Activated CD8-positive, alpha-beta memory T cell treated with anti-CD3 and anti-CD28 coated beads, Interleukin-2, amount 50 U/mL, for 24 hours (primary cell): ENCODE data around the gene TTBK2.
"Not testable (repeated sequence)": the region's sequence is repeated elsewhere in the genome, so short reads cannot be mapped to it uniquely, and the experiment has no call there.

Source experiments
- DNase-seq: peaks from one replicate; pipeline ENCODE4 v3.0.0-alpha.2; 2020; ENCODE audit errors: extremely low read depth

The TTBK2 gene

DNA sequence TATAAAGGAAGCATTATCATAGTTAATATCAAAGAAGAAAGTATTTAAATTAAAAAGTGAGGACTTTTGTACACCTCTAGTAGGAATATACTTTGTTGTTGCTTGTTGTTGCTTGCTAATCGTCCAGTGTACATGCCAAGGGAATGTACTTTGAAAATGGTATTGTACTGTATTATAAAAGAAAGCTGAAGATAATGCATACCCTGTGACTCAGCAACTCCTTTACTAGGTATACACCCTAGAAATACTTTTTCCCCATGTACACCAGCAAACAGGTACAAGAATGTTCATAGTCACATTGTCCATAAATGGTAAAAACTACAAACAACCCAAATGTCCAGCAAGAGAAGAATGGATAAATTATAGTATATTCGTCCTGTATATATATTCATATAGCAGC is 12.0 kb downstream of the TTBK2 start:
- DNase-seq: no peak

DNA sequence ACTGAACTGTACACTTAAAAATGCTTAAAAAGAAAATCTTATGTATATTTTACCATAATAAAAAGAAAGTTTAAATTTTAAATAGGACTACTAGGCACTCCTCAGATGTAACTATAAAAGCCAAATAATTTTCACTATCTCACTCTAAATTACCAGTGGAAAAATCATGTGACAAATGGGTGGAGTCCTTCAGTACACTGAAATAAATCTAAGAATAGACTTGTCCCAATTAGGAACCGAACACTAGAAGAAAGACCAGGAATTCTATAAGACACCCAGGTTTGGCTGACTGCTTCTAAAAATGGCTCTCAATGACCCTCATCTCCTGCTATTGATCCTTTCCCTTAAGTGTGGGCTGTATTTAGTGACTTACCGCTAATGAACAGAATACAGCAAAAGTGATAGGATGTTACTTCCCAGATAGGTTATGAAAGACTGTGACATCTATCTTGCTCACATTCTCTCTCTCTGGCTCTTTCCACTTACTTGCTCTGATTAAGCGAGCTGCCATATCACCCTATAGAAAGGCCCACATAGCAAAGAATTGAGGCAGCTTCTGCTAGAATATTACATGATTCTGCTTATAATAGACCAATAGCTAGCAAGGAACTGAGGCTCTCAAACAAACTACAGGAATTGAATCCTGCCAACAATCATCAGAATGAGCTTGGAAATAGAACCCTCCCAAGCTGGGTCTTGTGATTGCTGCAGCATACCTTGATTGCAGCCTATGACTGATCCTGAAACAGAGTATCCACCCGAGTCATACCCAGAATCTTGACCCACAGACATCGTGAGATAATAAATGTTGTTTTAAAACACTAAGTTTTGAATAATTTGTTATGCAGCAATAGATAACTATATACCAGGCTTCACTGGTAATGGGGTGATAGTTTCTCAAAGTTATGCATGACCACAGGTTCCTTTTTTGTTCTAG is 16.9 kb downstream of the TTBK2 start:
- no peak for DNase-seq

DNA sequence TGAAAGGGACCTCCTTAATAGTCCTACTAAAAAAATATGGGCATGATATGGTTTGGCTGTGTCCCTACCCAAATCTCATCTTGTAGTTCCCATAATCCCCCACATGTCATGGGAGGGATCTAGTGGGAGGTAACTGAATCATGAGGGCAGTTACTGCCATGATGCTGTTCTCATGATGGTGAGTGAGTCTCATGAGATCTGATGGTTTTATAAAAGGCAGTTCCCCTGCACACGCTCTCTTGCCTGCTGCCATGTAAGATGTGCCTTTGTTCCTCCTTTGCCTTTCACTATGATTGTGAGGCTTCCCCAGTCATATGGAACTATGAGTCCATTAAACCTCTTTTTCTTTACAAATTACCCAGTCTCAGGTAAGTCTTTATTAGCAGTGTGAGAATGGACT is 26.7 kb downstream of the TTBK2 start:
- not testable (repeated sequence) for DNase-seq

DNA sequence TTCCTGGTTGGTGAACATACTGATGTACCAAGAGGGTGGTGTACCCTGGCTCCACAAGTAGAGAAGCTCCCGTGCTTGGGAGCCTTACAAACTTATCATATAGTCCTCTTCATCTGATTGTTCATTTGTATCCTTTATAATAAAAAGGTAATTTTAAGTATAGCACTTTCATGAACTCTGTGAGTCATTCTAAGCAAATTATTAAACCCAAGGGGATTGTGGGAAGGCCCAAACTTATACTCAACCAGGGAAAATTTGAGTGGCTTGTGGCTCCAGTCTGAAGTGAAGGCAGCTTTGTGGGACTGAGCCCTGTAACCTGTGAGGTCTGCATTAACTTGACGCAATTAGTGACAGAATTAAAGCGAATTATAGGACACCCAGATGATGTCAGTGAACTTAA is 29.0 kb downstream of the TTBK2 start:
- DNase-seq: no peak

DNA sequence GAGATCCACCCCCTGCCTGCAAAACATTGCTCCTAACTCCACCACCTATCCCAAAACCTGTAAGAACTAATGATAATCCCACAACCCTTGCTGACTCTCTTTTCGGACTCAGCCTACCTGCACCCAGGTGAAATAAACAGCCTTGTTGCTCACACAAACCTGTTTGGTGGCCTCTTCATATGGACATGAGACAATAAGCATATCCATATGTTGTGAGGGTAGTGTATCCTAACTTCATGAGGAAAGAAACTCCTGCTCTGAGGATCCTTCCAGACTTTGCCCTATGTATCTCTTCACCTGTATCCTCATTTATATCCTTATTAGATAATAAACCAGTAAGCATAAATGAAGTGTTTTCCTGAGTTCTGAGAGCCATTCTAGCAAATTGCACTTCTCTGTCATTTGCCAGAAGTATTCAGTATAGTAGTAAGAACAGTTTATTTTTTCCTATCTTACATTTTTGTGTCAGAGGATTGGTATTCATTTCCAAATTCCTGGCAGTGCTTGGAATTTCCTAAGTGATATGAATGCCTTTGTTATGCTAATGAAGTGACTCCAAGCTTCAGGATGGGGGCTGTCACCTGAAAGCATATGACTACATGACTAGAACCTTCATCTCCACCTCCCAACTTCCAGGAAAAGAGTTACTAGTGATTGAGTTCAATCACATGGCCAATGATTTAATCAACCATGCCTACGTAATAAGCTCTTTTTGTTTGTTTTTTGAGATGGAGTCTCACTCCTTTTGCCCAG is 30.2 kb downstream of the TTBK2 start:
- DNase-seq: no peak

DNA sequence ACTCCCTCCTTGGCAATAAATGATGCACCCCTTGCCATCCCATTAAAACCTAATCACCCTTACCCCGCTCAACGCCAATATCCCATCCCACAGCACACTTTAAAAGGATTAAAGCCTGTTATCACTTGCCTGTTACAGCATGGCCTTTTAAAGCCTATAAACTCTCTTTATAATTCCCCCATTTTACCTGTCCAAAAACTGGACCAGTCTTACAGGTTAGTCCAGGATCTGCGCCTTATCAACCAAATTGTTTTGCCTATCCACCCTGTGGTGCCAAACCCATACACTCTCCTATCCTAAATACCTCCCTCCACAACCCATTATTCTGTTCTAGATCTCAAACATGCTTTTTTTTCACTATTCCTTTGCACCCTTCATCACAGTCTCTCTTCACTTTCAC is 33.2 kb downstream of the TTBK2 start:
- DNase-seq: not testable (repeated sequence)

DNA sequence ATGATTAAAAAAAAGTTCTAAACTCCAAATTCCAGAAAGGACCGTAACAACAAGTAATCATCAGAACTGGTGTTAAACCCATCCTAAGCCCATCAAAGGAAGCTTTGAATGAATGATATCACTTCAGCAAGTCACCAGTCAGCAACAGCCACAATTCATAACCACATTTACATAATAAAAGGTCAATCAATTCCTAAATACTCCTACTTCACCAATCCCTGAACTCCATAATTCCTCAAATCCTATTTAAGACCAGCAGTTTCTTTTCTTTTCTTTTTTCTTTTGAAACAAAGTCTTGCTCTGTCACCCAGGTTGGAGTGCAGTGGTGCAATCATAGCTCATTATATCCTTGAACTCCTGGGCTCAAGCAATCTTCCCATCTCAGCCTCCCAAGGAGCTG is 40.5 kb downstream of the TTBK2 start:
- no peak for DNase-seq

DNA sequence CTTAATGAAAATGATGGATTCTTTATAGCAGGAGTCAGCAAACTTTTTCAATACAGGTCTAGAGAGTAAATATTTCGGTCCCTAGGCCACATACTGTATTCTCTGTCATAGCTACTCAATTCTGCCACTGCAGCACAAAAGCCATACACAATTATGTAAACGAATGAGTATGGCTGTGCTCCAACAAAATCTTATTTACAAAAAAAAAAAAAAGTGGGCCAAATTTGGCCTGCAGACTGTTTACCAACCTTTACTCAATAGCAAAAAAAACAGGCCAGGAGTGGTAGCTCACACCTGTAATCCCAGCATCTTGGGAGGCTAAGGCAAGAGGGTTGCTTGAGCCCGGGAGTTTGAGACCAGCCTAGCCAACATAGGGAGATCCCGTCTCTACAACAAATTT is 41.1 kb downstream of the TTBK2 start:
- DNase-seq: no peak

DNA sequence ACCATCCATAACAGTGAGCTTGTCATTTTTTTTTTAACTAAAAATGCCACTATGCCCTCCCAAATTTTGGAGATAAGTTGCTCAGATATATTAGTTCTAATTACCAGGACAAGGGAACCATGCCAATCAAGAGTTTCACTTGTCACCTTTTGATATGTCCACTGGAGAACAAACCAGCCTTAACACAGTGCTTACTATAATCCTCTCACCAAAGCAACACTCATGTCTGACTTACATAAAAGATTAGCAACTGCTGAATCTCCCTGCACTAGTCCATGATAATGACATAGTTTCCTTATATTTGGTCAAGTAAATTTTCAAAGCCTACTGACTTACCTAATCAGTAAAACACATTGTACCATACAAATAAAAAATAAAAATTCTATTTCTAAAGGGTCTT is 44.4 kb downstream of the TTBK2 start:
- no peak for DNase-seq

DNA sequence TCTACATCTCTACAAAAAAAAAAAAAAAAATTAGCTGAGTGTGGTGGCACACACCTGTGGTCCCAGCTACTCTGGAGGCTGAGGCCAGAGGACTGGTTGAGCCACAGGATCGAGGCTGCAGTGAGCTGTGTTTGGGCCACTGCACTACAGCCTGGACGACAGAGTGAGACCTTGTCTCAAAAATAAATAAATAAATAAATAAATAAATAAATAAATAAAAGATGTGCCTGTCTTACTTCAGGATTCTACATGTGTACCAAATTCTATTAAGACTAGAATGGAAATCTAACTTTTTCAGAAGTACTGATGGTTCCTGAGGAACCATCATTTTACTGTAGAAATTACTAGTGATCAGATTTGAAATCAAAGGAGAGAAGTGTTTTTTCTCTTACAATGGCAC is 51.9 kb downstream of the TTBK2 start:
- DNase-seq: no peak

DNA sequence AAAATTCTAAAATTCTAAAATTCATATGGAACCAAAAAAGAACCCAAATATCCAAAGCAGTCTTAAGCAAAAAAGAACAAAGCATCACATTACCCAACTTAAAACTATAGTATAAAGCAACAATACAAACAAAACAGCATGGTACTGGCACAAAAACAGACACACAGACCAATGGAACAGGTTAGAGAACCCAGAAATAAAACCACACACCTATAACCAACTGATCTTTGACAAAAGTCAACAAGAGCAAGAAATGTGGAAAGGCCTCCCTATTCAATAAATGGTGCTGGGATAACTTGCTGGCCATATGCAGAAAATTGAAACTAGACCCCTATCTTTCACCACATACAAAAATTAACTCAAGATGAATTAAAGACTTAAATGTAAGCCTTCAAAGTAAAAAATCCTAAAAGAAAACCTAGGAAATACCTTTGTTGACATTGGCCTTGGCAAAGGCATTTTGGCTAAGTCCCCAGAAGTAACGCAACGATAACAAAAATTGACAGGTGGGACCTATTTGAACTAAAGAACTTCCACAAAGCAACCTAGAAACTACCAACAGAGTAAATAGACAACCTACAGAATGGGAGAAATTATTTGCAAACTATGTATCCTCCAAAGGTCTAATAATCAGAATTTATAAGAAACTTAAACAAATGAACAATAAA is 56.9 kb downstream of the TTBK2 start:
- no peak for DNase-seq

DNA sequence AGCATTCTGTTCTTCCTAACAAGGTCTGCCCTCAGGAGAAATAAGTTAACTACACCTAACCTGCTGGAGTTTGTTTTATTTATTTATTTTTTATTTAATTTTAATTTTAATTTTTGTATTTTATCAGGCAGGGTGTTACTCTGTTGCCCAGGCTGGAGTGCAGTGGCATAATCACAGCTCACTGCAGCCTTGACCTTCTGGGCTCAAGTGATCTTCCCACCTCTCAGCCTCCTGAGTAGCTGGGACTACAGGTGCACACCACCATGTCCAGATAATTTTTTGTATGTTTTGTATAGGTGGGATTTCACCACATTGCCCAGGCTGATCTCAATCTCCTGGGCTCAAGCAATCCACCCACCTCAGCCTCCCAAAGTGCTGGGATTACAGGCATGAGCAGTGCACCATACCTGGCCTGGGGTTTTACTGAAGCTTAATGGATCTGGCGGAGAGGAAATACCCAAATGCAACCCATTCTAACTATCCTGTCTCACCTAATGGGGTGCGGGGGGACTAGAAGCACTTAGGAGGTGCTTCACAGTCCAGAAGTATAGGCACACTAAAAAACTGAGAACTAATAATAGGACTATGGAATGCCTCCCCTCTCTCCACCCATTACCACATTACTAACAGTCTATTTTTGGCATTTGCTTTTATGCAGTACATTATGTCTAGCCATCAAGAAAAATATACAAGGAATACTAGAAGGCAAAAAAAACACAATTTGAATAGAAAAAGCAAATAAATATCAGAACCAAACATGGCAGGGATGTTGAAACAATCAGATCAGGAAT is 61.4 kb downstream of the TTBK2 start:
- DNase-seq: no peak

DNA sequence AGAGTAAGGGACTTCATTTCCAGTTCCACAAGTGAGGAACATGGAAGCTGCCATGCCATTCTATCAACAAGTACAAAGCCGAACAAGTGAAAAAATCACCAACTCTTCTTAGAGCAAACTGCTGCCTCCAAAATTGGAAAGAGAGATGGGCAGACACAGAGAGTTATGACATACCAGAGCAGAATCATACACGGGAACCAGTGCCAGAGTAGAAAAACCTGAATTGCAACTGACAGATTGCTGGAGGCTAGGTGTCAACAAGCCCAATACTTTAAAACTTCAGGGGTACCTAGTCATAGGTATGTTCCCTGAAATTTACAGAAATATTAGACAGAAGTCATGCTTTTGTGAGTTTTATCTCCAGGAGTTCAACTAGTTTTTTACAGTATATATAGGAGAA is 62.0 kb downstream of the TTBK2 start:
- no peak for DNase-seq

DNA sequence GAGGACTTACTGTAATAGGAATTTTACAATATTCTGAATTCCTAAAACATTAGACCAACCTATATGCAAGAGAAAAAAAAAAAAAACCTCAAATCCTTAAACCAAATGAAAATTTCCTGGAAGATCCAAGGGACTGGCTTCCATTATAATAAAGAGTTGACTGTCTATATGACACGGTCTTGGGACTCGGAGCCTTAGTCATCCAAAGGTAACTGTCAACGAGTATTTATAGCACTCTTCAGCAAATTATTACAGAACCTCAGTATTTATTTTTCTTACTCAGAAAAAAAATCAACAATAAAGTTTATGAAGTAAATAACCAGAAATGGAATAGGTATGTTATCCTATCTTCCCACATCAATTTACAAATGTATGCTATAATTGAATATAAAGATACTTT is 66.0 kb downstream of the TTBK2 start:
- DNase-seq: no peak

DNA sequence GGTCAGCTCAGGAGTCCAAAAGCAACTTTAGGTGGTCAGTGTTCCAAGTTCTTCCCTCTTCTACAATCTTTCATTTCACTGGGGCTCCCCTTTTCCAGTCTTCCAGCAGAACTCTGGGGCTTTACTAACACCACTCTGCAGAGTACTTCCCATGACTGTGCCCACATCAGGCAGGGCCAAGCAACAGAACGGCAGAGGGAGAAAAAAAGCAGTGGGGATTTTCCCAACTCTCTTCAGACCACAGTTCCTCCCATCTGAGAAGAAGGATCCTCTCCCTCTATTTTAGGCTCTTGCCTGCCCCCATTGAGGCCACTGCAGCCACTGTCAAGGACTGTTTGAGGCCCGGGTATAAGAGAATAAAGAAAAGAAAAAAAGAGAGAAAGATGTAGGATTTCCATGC is 70.7 kb downstream of the TTBK2 start:
- no peak for DNase-seq

DNA sequence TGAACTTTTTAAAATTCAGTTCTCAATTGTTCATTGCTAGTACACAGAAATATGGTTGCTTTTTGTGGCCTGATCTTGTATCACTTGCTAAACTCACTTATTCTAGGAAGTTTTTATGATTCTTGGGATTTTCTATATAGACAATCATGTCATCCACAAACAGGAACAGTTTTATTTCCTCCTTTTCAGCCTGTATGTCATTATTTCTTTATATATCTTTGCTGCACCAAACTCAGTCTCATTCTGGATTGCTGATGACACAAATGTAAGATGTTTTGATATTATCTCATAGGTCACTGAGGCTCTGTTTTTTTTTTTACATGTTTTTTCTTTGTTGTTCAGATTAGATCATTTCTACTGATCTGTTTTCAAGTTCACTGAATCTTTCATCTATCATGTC is 71.7 kb downstream of the TTBK2 start:
- DNase-seq: no peak

DNA sequence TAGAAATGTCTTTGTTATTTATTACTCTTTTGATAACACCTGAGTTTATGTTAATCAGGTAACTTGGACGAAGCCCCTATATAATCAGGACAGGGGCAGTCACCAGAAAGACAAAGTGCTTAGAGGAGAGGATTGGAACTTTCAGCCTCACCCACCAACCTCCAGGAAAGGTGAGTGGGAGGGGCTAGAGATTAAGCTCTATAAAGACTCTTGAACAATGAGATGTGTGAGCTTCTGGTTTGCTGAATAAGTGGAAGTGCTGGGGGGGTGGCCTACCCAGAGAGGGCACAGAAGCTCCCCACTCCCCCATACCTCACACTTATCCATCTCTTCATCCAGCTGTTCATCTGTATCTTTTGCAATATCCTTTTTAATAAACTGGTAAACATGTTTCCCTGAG is 73.9 kb downstream of the TTBK2 start:
- no peak for DNase-seq

DNA sequence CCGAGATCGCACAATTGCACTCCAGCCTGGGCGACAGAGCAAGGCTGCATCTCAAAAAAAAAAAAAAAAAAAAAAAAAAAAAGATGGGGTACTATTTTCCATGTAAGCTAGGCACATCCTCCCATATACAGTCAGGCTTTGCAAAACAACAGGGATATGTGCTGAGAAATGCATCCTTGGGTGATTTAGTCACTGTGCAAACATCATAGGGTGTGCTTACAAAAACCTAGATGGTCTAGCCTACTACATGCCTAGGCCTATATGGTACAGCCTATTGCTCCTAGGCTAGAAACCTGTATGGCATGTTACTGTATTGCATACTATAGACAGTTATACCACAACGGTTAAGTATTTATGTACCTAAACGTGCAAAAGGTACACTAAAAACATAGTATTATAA is 75.0 kb downstream of the TTBK2 start:
- DNase-seq: no peak

DNA sequence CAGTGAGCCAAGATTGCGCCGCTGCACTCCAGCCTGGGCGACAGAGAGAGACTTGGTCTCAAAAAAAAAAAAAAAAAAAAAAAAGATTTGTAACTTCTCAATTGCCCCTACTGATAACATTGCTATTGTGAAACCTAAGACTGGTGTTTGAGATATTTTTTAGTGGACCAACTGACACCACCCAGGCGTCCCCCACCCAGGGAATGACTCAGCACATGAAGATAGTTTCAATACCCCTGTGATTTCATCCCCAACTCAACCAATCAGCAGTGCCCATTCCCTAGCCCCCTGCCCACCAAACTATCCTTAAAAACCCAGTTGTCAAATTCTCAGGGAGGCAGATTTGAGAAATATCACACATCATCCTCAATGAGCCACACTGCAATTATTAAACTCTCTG is 76.9 kb downstream of the TTBK2 start:
- no peak for DNase-seq

DNA sequence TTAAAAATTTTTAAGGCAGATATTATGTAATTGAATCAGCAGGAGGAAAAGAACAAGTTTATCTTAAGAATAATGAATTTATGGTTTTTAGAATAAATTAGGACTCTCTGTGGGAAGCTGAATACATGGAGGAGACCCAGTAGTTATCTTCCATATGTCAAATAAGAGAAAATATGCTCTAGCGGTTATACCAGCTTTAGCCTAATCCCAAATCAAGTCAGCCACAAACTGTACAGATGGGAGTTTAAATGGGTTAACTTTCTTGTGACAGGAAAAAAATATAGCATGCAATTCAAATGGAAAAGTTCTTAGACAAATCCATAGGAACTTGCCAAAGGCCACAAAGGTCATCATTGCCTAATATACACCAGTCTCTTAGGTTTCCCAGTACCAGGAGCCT is 84.3 kb downstream of the TTBK2 start:
- DNase-seq: no peak

DNA sequence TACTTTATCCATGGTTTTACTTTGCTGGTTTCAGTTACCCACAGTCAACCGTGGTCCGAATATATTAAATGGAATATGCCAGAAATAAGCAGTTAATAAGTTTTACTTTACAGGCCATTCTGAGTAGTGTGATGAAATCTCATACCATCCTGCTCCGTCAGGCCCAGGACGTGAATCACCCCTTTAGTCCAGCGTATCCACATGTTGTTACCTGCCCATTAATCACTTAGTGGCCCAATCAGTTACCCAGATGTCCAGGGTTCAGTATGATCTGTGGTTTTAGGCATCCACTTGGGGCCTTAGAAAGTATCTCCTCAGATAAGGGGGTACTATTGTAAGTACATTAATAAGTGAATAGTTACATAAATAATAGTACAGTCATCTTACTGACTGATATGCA is 88.0 kb downstream of the TTBK2 start:
- DNase-seq: no peak
